IPS-11a (cell line): ENCODE data around the gene GPA33.

ENCODE experiments used
- H3K4me3 ChIP-seq: one replicate; pipeline ENCODE4 v1.5.1; 2013; ENCODE audit warnings: low read depth, low read length, control low read depth

GPA33 gene

GRCh38 chr1:167090314-167090942 lies at the start of gene GPA33:
GPA33 (minus strand) TSS chr1:167090377; CDS start chr1:167090287, 90 bp downstream.
- H3K4me3 ChIP-seq = no peak within 1 kb of the TSS

GRCh38 chr1:167138703-167139102 lies 48.5 kb upstream of the GPA33 start:
- no peak overlapping the region for H3K4me3 ChIP-seq

GRCh38 chr1:167137793-167138510 lies 47.8 kb upstream of the GPA33 start:
- no peak overlapping the region for H3K4me3 ChIP-seq

GRCh38 chr1:167137332-167137781 lies 47.2 kb upstream of the GPA33 start:
- H3K4me3 ChIP-seq = no peak overlapping the region

GRCh38 chr1:167136806-167137205 lies 46.6 kb upstream of the GPA33 start:
- H3K4me3 ChIP-seq = no peak overlapping the region

GRCh38 chr1:167136191-167136614 lies 46.0 kb upstream of the GPA33 start:
- H3K4me3 ChIP-seq = no peak overlapping the region

- H3K4me3 ChIP-seq = no peak overlapping the region
These were observed 45.2 kb upstream of the GPA33 start for GRCh38 chr1:167135281-167135840.

- no peak overlapping the region for H3K4me3 ChIP-seq
These were observed 42.3 kb upstream of the GPA33 start for GRCh38 chr1:167132301-167133010.

- no peak overlapping the region for H3K4me3 ChIP-seq
These were observed 40.8 kb upstream of the GPA33 start for GRCh38 chr1:167130829-167131510.

- no peak overlapping the region for H3K4me3 ChIP-seq
These were observed 38.4 kb upstream of the GPA33 start for GRCh38 chr1:167128261-167129227.

- no peak overlapping the region for H3K4me3 ChIP-seq
These were observed 37.5 kb upstream of the GPA33 start for GRCh38 chr1:167127661-167128060.

GRCh38 chr1:167127236-167127635 lies 37.1 kb upstream of the GPA33 start:
- H3K4me3 ChIP-seq = no peak overlapping the region

- no peak overlapping the region for H3K4me3 ChIP-seq
These were observed 36.6 kb upstream of the GPA33 start for GRCh38 chr1:167126811-167127210.

GRCh38 chr1:167126317-167126716 lies 36.1 kb upstream of the GPA33 start:
- no peak overlapping the region for H3K4me3 ChIP-seq

- no peak overlapping the region for H3K4me3 ChIP-seq
These were observed 32.4 kb upstream of the GPA33 start for GRCh38 chr1:167122568-167122967.

- no peak overlapping the region for H3K4me3 ChIP-seq
These were observed 31.9 kb upstream of the GPA33 start for GRCh38 chr1:167122121-167122480.

GRCh38 chr1:167121375-167122120 lies 31.4 kb upstream of the GPA33 start:
- peak overlapping the region; percentile 45 for H3K4me3 ChIP-seq

GRCh38 chr1:167120899-167121298 lies 30.7 kb upstream of the GPA33 start:
- H3K4me3 ChIP-seq = no peak overlapping the region

- no peak overlapping the region for H3K4me3 ChIP-seq
These were observed 29.5 kb upstream of the GPA33 start for GRCh38 chr1:167119696-167120095.
